Measurements from ENCODE around the gene MOV10. TPM values are rescaled to one million over a fixed set of nuclear protein-coding genes. Genes with fewer than 3 reads are reported as not detected.

Gene MOV10
- total and polyA plus RNA-seq, 8 donors = 17.7 to 89.9 (median 25.2) TPM

- intact Hi-C loops (cut with DNase I) = loop anchor here in 1 of 3 donors (10.0 kb wide), 1 partner anchor 76 kb away; the partner anchor contains the start of gene RHOC
- TF ChIP-seq CTCF (IDR thresholded peaks at IDR 0.05) = no peak
- H3K4me1 ChIP-seq = peaks cover 0 to 8% (median 6%) of the 10 kb centered on the region in 3 donors
- ATAC-seq (no peak), FAIRE-seq (no peak), DNase-seq (no peak)
- H3K27ac ChIP-seq = no peak overlapping the region
- H3K36me3 ChIP-seq = no peaks in the 10 kb centered on the region
- H3K4me3 ChIP-seq = no peak overlapping the region
- H3K9me3 ChIP-seq = no peaks in the 10 kb centered on the region
- no peaks in the 10 kb centered on the region for H3K27me3 ChIP-seq
Observed at GRCh38 chr1:112629256-112629655, 45.2 kb upstream of the MOV10 start.

DNA sequence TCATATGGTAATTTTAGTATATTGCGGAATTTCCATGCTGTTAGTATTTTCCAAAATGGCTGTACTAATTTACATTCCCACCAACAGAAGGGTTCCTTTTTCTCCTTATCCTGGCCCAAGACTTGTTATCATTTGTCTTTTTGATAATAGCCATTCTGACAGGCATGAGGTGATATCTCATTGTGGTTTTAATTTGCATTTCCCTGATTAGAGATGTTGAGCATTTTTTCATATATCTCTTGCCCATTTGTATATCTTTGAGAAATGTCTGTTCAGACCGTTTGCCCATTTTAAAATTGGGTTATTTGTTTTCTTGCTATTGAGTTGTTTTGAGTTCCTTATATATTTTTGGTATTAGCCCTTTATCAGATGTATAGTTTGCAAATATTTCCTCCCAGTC lies 40.8 kb upstream of the MOV10 start:
- no peak overlapping the region for H3K4me3 ChIP-seq
- no peak for TF ChIP-seq CTCF (IDR thresholded peaks at IDR 0.05)
- intact Hi-C loops (cut with DNase I) = no loop called here
- no peaks in the 10 kb centered on the region for H3K9me3 ChIP-seq
- H3K4me1 ChIP-seq = peaks cover 6 to 41% (median 23%) of the 10 kb centered on the region in 3 donors
- H3K36me3 ChIP-seq = no peaks in the 10 kb centered on the region
- no peak for ATAC-seq
- no peak overlapping the region for H3K27ac ChIP-seq
- no peak for DNase-seq
- FAIRE-seq = no peak
- H3K27me3 ChIP-seq = no peaks in the 10 kb centered on the region
- WGBS, 2 donors = 92 to 97% methylated on average over 2 of the region's 2 CpGs

- H3K27ac ChIP-seq = no peak overlapping the region
- no peak overlapping the region for H3K4me3 ChIP-seq
- peaks cover 6 to 41% (median 23%) of the 10 kb centered on the region in 3 donors for H3K4me1 ChIP-seq
- H3K9me3 ChIP-seq = no peaks in the 10 kb centered on the region
- H3K27me3 ChIP-seq = no peaks in the 10 kb centered on the region
- DNase-seq (no peak), FAIRE-seq (no peak), ATAC-seq (no peak)
- no peak for TF ChIP-seq CTCF (IDR thresholded peaks at IDR 0.05)
- H3K36me3 ChIP-seq = no peaks in the 10 kb centered on the region
- intact Hi-C loops (cut with DNase I) = no loop called here
Observed at GRCh38 chr1:112634367-112634766, 40.1 kb upstream of the MOV10 start.

GRCh38 chr1:112636056-112636455 lies 38.4 kb upstream of the MOV10 start:
- H3K36me3 ChIP-seq = no peaks in the 10 kb centered on the region
- H3K27me3 ChIP-seq = no peaks in the 10 kb centered on the region
- FAIRE-seq (peak; percentile 5), ATAC-seq (no peak), DNase-seq (no peak)
- intact Hi-C loops (cut with DNase I) = no loop called here
- H3K27ac ChIP-seq = no peak overlapping the region
- H3K4me1 ChIP-seq = peaks cover 6 to 41% (median 19%) of the 10 kb centered on the region in 3 donors
- no peak for TF ChIP-seq CTCF (IDR thresholded peaks at IDR 0.05)
- no peaks in the 10 kb centered on the region for H3K9me3 ChIP-seq
- WGBS, 2 donors = 83 to 85% methylated on average over 2 of the region's 2 CpGs
- no peak overlapping the region for H3K4me3 ChIP-seq

DNA sequence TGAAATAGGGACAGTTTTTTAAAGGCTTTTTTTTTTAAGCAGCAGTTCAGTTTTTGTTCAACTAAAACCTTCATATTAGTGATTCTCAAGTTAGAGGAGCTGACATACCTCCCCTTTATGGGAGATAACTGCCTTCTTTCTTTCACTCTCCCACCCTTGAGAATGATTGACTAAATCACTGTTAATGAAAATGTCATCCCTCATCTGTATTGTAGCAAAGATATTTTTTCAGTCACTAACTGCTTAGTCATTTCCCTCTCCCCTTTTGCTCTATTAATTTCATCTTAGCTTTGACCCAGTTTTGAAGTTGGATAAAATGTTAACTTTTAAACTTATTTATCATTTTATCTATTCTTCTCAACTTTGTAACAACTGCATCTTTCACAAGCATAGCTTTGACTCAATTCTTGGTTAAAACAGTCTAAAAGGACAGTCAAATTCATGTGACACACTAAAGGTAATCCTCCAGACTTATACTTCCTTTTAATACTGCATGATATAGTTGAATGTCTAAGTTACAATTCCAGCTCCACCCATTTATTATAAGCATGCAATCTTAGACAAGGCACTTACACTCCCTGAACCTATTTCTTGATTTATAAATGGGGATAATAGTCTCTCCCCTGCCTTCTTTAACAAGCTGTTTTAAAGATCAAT lies 37.7 kb upstream of the MOV10 start:
- Histone ChIP-seq H3K4me3 (no peak overlapping the region), H3K36me3 (no peaks in the 10 kb centered on the region), H3K4me1 (peaks cover 6 to 41% (median 17%) of the 10 kb centered on the region in 3 donors), H3K9me3 (no peaks in the 10 kb centered on the region), H3K27ac (no peak overlapping the region), H3K27me3 (no peaks in the 10 kb centered on the region)
- FAIRE-seq = no peak
- no peak for DNase-seq
- TF ChIP-seq CTCF (IDR thresholded peaks at IDR 0.05) = no peak
- intact Hi-C loops (cut with DNase I) = no loop called here
- ATAC-seq = no peak

Measured in pancreas (tissue), 10 donors.